Measurements from ENCODE around the gene TRAPPC8. TPM values are rescaled to one million over a fixed set of nuclear protein-coding genes. Genes with fewer than 3 reads are reported as not detected.
"Not testable (repeated sequence)": the region's sequence is repeated elsewhere in the genome, so short reads cannot be mapped to it uniquely, and the experiment has no call there.

The TRAPPC8 gene
- total RNA-seq, 4 donors from 2014 or later: 25.3 to 51.6 (median 37.5) TPM

DNA sequence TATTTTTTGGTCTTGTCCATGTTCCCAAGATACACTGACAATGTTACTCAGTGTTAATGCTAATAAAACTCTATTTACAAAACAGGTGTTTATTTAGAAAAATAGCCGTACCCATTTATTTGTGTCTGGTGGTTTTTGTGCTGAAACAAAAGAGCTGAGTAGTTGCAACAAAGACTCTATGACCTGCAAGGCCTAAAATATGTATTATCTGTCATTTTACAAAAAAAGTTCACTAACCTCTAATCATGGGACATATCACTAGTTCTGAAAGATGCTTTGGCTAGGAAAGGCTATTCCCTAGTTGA is 123.1 kb downstream of the TRAPPC8 start:
- Histone ChIP-seq H3K27me3 (no peaks in the 10 kb centered on the region), H3K27ac (no peak overlapping the region), H3K4me3 (no peak overlapping the region), H3K4me1 (no peaks in the 10 kb centered on the region), H3K9me3 (no peaks in the 10 kb centered on the region), H3K36me3 (no peaks in the 10 kb centered on the region)
- TF ChIP-seq, protein P1, sequence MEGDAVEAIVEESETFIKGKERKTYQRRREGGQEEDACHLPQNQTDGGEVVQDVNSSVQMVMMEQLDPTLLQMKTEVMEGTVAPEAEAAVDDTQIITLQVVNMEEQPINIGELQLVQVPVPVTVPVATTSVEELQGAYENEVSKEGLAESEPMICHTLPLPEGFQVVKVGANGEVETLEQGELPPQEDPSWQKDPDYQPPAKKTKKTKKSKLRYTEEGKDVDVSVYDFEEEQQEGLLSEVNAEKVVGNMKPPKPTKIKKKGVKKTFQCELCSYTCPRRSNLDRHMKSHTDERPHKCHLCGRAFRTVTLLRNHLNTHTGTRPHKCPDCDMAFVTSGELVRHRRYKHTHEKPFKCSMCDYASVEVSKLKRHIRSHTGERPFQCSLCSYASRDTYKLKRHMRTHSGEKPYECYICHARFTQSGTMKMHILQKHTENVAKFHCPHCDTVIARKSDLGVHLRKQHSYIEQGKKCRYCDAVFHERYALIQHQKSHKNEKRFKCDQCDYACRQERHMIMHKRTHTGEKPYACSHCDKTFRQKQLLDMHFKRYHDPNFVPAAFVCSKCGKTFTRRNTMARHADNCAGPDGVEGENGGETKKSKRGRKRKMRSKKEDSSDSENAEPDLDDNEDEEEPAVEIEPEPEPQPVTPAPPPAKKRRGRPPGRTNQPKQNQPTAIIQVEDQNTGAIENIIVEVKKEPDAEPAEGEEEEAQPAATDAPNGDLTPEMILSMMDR (IDR thresholded peaks at IDR 0.05): peak in 2 of 5 experiments; percentile 5 to 10
- TF ChIP-seq EP300 (IDR thresholded peaks at IDR 0.05) (no peak), POLR2A (IDR thresholded peaks at IDR 0.05) (no peak)
- no peak for DNase-seq (ENCODE audit: low spot score in 2 of 2)
- 78 to 100% methylated on average over 1 of the region's 1 CpG for WGBS, 2 donors

DNA sequence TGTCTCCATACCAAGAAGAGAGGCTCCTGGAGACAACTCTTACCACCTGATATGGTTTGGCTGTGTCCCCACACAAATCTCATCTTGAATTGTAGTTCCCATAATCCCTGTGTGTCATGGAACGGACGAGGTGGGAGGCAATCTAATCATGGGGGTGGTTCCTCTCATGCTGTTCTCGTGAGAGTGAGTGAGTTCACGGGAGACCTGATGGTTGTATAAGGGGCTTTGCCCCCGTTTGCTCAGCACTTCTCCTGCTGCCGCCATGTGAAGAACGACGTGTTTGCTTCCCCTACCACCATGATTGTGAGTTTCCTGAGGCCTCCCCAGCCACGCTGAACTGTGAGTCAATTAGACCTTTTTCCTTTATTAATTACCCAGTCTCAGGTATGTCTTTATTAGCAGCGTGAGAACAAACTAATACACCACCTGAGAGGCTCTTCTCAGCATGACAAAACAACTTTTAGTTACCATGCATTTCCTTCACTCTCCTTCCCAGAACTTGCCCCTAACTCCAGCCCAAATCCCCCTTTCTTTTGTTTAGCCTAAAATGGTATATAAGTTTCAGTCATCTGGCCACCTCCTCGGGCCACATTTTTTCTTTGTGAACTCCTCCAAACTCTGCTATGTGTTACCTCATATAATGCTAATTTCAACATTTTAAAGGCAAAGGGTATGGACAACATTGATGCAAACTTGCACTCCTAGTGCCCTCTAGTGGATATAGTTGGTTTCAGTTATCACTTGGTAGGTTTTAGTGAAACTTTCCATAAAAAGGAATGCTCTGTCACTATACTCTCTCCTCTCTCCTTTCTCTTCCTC is 123.6 kb downstream of the TRAPPC8 start:
- TF ChIP-seq EP300 (IDR thresholded peaks at IDR 0.05): no peak
- TF ChIP-seq, protein P1 (IDR thresholded peaks at IDR 0.05): peak; percentile 47 to 58 (median 56)
- H3K9me3 ChIP-seq: no peaks in the 10 kb centered on the region
- WGBS, 2 donors: 55 to 61% methylated on average over 11 of the region's 11 CpGs
- no peaks in the 10 kb centered on the region for H3K27me3 ChIP-seq
- H3K27ac ChIP-seq: no peak overlapping the region
- no peaks in the 10 kb centered on the region for H3K36me3 ChIP-seq
- no peaks in the 10 kb centered on the region for H3K4me1 ChIP-seq
- no peak for DNase-seq (ENCODE audit: low spot score in 2 of 2)
- H3K4me3 ChIP-seq: no peak overlapping the region

DNA sequence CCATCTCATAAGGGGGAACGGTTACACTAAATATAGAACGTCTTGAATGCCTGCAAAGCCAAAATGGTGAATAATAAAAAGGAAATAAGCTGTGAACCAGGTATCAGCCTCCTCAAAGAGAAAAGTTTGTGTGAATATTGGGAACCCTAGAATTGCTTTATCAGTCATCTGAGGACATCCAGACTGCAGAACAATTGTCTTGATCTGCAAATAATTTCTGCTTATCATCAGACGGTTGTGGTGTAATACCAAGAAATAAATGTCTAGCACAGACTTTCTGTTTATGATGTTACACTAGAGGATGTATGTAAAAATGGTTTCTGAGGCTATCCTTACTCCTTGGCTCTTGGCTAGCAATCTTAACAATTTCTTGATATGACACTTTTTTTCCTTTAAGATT is 128.8 kb downstream of the TRAPPC8 start:
- Histone ChIP-seq H3K9me3 (no peaks in the 10 kb centered on the region), H3K36me3 (no peaks in the 10 kb centered on the region), H3K4me1 (no peaks in the 10 kb centered on the region), H3K27ac (no peak overlapping the region), H3K4me3 (no peak overlapping the region), H3K27me3 (no peaks in the 10 kb centered on the region)
- no peak for DNase-seq (ENCODE audit: low spot score in 2 of 2)
- no peak for TF ChIP-seq EP300 (IDR thresholded peaks at IDR 0.05)
- TF ChIP-seq POLR2A (IDR thresholded peaks at IDR 0.05): no peak
- TF ChIP-seq, protein P1 (IDR thresholded peaks at IDR 0.05): no peak
- WGBS, 2 donors: 20 to 24% methylated on average over 3 of the region's 3 CpGs

DNA sequence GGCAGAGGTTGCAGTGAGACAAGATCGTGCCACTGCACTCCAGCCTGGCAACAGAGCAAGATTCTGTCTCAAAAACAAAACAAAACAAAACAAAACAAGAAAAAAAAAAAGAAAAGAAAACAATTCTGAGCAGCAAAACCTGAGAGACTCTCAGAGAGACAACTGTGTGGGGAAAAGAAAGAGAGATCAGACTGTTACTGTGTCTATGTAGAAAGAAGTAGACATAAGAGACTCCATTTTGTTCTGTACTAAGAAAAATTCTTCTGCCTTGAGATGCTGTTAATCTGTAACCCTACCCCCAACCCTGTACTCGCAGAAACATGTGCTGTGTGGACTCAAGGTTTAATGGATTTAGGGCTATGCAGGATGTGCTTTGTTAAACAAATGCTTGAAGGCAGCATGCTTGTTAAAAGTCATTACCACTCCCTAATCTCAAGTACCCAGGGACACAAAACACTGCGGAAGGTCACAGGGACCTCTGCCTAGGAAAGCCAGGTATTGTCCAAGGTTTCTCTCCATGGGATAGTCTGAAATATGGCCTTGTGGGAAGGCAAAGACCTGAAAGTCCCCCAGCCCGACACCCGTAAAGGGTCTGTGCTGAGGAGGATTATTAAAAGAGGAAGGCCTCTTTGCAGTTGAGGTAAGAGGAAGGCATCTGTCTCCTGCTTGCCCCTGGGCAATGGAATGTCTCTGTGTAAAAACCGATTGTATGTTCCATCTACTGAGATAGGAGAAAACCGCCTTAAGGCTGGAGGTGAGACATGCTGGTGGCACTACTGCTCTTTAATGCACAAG is 132.4 kb downstream of the TRAPPC8 start:
- not testable (repeated sequence) for H3K4me1 ChIP-seq; H3K36me3 ChIP-seq; H3K27me3 ChIP-seq; H3K4me3 ChIP-seq; H3K9me3 ChIP-seq; DNase-seq (ENCODE audit: low spot score in 2 of 2); H3K27ac ChIP-seq
- 55 to 57% methylated on average over 7 of the region's 7 CpGs for WGBS, 2 donors

DNA sequence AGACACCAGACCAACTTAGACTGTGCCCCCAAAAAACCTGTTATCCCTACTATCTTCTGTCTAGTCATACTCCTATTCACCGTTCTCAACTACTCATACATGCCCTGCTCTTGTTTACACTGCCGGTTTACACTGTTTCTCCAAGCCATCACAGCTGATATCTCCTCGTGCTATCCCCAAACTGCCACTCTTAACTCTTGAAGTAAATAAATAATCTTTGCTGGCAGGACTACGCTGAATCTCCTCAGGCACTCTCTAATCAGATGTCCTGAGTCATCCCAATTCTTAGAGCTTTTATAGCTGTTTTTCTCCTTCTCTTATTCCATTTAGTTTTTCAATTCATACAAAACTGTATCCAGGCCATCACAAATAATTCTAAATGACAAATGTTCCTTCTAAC is 133.9 kb downstream of the TRAPPC8 start:
- H3K27ac ChIP-seq; DNase-seq (ENCODE audit: low spot score in 2 of 2); H3K27me3 ChIP-seq; H3K36me3 ChIP-seq; H3K4me1 ChIP-seq; H3K9me3 ChIP-seq; H3K4me3 ChIP-seq: not testable (repeated sequence)
- WGBS, 2 donors: 78 to 89% methylated on average over 4 of the region's 4 CpGs

DNA sequence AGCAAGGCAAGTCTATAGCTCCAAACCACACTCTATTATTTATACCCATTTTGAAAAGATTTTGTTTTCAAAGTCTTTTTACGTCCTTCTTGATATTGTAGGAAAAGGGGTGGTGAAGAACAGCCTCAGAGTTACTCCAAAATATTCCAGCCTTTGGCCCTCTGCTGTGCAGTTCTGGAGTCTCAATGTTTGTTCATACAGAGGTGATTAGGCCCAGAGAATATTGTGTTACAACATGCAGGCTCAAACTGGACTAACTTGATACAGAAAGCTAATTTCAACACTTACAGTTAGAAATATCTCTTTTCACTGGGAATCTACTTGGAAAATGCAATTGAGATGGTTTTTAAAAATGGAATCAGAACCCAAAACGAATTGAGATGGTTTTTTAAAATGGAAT is 141.8 kb downstream of the TRAPPC8 start:
- TF ChIP-seq, protein P1 (IDR thresholded peaks at IDR 0.05): no peak
- TF ChIP-seq POLR2A (IDR thresholded peaks at IDR 0.05): no peak
- no peak for TF ChIP-seq EP300 (IDR thresholded peaks at IDR 0.05)
- H3K27ac ChIP-seq: no peak overlapping the region
- 76 to 78% methylated on average over 2 of the region's 2 CpGs for WGBS, 2 donors
- no peak overlapping the region for H3K4me3 ChIP-seq
- H3K4me1 ChIP-seq: no peaks in the 10 kb centered on the region
- H3K36me3 ChIP-seq: no peaks in the 10 kb centered on the region
- no peaks in the 10 kb centered on the region for H3K27me3 ChIP-seq
- H3K9me3 ChIP-seq: no peaks in the 10 kb centered on the region
- DNase-seq (ENCODE audit: low spot score in 2 of 2): no peak

DNA sequence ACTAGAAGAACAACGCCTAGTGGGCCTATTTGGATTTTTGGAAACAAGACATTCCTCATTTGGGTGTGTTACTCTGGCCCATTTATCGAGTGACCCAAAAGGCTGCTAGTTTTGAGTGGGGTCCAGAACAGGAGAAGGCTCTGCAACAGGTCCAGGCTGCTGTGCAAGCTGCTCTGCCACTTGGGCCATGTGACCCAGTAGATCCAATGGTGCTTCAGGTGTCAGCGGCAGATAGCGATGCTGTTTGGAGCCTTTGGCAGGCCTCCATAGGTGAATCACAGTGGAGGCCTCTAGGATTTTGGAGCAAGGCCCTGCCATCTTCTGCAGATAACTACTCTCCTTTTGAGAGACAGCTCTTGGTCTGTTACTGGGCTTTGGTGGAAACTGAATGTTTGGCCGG is 143.7 kb downstream of the TRAPPC8 start:
- whole genome bisulfite sequencing, 2 donors: 79 to 87% methylated on average over 5 of the region's 5 CpGs
- not testable (repeated sequence) for DNase-seq (ENCODE audit: low spot score in 2 of 2); H3K4me3 ChIP-seq; H3K9me3 ChIP-seq; H3K36me3 ChIP-seq; H3K4me1 ChIP-seq; H3K27ac ChIP-seq; H3K27me3 ChIP-seq

All from tibial nerve (tissue), 4 donors.